Measurements from ENCODE around the gene DIAPH2. TPM values are rescaled to one million over a fixed set of nuclear protein-coding genes. Genes with fewer than 3 reads are reported as not detected.

DIAPH2 gene
- total RNA-seq, 1 experiment from 2014 or later = 10.4 TPM

DNA sequence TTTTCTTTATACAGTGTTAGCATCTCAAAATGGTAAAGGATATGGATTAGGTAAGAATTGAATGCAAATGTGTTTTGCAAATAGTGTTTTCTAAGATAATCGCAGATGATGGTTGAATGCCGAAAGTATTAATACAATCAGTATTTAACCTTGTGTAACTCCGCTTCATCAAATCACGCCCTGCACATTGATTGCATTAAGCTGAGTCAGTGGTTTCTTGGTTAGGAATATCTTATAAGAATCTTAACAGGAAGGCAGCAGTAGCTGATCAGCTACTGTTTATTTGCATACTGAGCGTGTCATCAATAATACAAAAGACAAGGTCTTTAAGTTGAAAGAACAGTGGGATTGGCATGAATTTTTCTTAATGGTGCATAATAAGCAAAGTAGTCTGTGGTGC is 744.5 kb downstream of the DIAPH2 start:
- Histone ChIP-seq H3K36me3 (ENCODE audit: insufficient read depth, low read length, poor library complexity, severe bottlenecking) (no peaks in the 10 kb centered on the region), H3K9me3 (ENCODE audit: low read depth, low read length, poor library complexity, severe bottlenecking) (no peaks in the 10 kb centered on the region), H3K27ac (ENCODE audit: low read depth, low read length, poor library complexity, severe bottlenecking) (no peak overlapping the region), H3K27me3 (replicated peaks; ENCODE audit: insufficient read depth, low read depth, low read length, poor library complexity) (no peaks in the 10 kb centered on the region), H3K4me3 (ENCODE audit: low read depth, low read length, poor library complexity, severe bottlenecking) (no peak overlapping the region), H3K4me1 (ENCODE audit: insufficient read depth, low read length, poor library complexity, severe bottlenecking) (no peaks in the 10 kb centered on the region)
- no peak for TF ChIP-seq EZH2 (IDR thresholded peaks at IDR 0.05; ENCODE audit: borderline replicate concordance, low read depth, low read length, poor library complexity, severe bottlenecking)
- TF ChIP-seq, protein P1, sequence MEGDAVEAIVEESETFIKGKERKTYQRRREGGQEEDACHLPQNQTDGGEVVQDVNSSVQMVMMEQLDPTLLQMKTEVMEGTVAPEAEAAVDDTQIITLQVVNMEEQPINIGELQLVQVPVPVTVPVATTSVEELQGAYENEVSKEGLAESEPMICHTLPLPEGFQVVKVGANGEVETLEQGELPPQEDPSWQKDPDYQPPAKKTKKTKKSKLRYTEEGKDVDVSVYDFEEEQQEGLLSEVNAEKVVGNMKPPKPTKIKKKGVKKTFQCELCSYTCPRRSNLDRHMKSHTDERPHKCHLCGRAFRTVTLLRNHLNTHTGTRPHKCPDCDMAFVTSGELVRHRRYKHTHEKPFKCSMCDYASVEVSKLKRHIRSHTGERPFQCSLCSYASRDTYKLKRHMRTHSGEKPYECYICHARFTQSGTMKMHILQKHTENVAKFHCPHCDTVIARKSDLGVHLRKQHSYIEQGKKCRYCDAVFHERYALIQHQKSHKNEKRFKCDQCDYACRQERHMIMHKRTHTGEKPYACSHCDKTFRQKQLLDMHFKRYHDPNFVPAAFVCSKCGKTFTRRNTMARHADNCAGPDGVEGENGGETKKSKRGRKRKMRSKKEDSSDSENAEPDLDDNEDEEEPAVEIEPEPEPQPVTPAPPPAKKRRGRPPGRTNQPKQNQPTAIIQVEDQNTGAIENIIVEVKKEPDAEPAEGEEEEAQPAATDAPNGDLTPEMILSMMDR (conservative IDR thresholded peaks at IDR 0.05; ENCODE audit: low read depth, low read length) = no peak
- BruUV-seq (replicated peaks) = no TSS peak
- ChIA-PET POLR2A (ENCODE audit: low non-redundant PET) (no interaction called here), CTCF (no interaction called here)
- DNase-seq (ENCODE audit: low spot score) = peak; percentile 21
- intact Hi-C loops (cut with micrococcal nuclease; ENCODE audit: unreplicated experiment) = no loop called here

DNA sequence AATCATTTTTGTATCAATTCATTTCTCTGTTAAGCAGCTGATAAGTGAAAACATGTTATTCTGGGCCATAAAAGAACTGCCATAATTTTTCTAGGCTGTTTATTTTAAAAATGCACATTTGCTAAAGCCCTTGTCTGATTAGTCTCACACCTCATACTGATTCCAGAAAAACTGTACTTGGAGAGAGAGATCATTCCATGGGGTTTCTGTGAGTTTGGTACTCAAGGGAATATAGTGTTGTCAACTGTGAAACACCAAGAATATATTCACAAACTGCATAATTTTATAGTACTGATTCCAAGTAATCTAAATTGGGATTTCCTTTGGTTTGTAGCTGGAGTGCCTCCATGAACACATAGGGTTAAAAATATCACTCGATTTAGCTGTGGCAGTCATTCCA is 746.6 kb downstream of the DIAPH2 start:
- Histone ChIP-seq H3K4me1 (ENCODE audit: insufficient read depth, low read length, poor library complexity, severe bottlenecking) (no peaks in the 10 kb centered on the region), H3K27ac (ENCODE audit: low read depth, low read length, poor library complexity, severe bottlenecking) (no peak overlapping the region), H3K36me3 (ENCODE audit: insufficient read depth, low read length, poor library complexity, severe bottlenecking) (no peaks in the 10 kb centered on the region), H3K27me3 (replicated peaks; ENCODE audit: insufficient read depth, low read depth, low read length, poor library complexity) (no peaks in the 10 kb centered on the region), H3K9me3 (ENCODE audit: low read depth, low read length, poor library complexity, severe bottlenecking) (no peaks in the 10 kb centered on the region), H3K4me3 (ENCODE audit: low read depth, low read length, poor library complexity, severe bottlenecking) (no peak overlapping the region)
- no peak for DNase-seq (ENCODE audit: low spot score)
- POLR2A ChIA-PET (ENCODE audit: low non-redundant PET) = no interaction called here
- BruUV-seq (replicated peaks) = no TSS peak
- TF ChIP-seq, protein P1 (conservative IDR thresholded peaks at IDR 0.05; ENCODE audit: low read depth, low read length) = no peak
- TF ChIP-seq EZH2 (IDR thresholded peaks at IDR 0.05; ENCODE audit: borderline replicate concordance, low read depth, low read length, poor library complexity, severe bottlenecking) = no peak
- CTCF ChIA-PET = no interaction called here
- intact Hi-C loops (cut with micrococcal nuclease; ENCODE audit: unreplicated experiment) = no loop called here

GRCh38 chrX:97446298-97446882 is 761.7 kb downstream of the DIAPH2 start:
- Histone ChIP-seq H3K27me3 (replicated peaks; ENCODE audit: insufficient read depth, low read depth, low read length, poor library complexity) (peaks cover 9% of the 10 kb centered on the region), H3K36me3 (ENCODE audit: insufficient read depth, low read length, poor library complexity, severe bottlenecking) (no peaks in the 10 kb centered on the region), H3K9me3 (ENCODE audit: low read depth, low read length, poor library complexity, severe bottlenecking) (no peaks in the 10 kb centered on the region), H3K4me1 (ENCODE audit: insufficient read depth, low read length, poor library complexity, severe bottlenecking) (no peaks in the 10 kb centered on the region), H3K27ac (ENCODE audit: low read depth, low read length, poor library complexity, severe bottlenecking) (no peak overlapping the region), H3K4me3 (ENCODE audit: low read depth, low read length, poor library complexity, severe bottlenecking) (no peak overlapping the region)
- DNase-seq (ENCODE audit: low spot score) = peak; percentile 15
- BruUV-seq (replicated peaks) = no TSS peak
- intact Hi-C loops (cut with micrococcal nuclease; ENCODE audit: unreplicated experiment) = no loop called here
- ChIA-PET POLR2A (ENCODE audit: low non-redundant PET) (no interaction called here), CTCF (interaction anchor here (0.6 kb wide), 1 partner anchor 148 kb away, joined by 3 read pairs; no protein-coding TSS in a partner anchor)
- no peak for TF ChIP-seq EZH2 (IDR thresholded peaks at IDR 0.05; ENCODE audit: borderline replicate concordance, low read depth, low read length, poor library complexity, severe bottlenecking)
- TF ChIP-seq, protein P1 (conservative IDR thresholded peaks at IDR 0.05; ENCODE audit: low read depth, low read length) = peak; percentile 57
